CD14-positive monocyte (primary cell): ENCODE data around the gene GGA3. TPM values are rescaled to one million over a fixed set of nuclear protein-coding genes. Genes with fewer than 3 reads are reported as not detected.

Experiments used
- DNase-seq, 3 donors: peaks; one replicate each; pipeline ENCODE4 v3.0.0-alpha.2; 2011 to 2022
- H2AFZ ChIP-seq: 2 replicates; pipeline ENCODE4 v1.6.0; 2012; ENCODE audit warnings: mild to moderate bottlenecking, low read depth, low read length, inconsistent platforms; ENCODE audit not compliant: insufficient read depth, poor library complexity, severe bottlenecking
- H3K27ac ChIP-seq, 2 donors: 1 replicate in 1 of 2; 2 replicates in 1 of 2; pipeline ENCODE4 v1.5.1; 2012 to 2013; ENCODE audit warnings: low read length in 2 of 2, control low read depth in 1 of 2, inconsistent platforms in 1 of 2, low read depth in 1 of 2, mild to moderate bottlenecking in 1 of 2
- H3K27me3 ChIP-seq, 2 donors: one replicate each; pipeline versions ENCODE4 v1.6.0 to v1.6.1; 2011 to 2013; ENCODE audit warnings: low read length in 2 of 2; ENCODE audit not compliant: control insufficient read depth in 2 of 2, insufficient read depth in 2 of 2
- H3K36me3 ChIP-seq, 2 donors: replicated peaks in 1 of 2; 1 replicate in 1 of 2; 2 replicates in 1 of 2; pipeline versions ENCODE4 v1.5.1 to v1.6.1; 2012 to 2013; ENCODE audit warnings: low read length in 2 of 2, control low read depth in 1 of 2, inconsistent platforms in 1 of 2, mild to moderate bottlenecking in 1 of 2; ENCODE audit not compliant: insufficient read depth in 2 of 2, control insufficient read depth in 1 of 2
- H3K4me1 ChIP-seq, 2 donors: 1 replicate in 1 of 2; 2 replicates in 1 of 2; pipeline versions ENCODE4 v1.5.1 to v1.6.1; 2012 to 2013; ENCODE audit warnings: low read length in 2 of 2, control low read depth in 1 of 2, inconsistent platforms in 1 of 2, mild to moderate bottlenecking in 1 of 2, moderate library complexity in 1 of 2; ENCODE audit not compliant: insufficient read depth in 2 of 2, control insufficient read depth in 1 of 2
- H3K4me2 ChIP-seq: replicated peaks from 2 replicates; pipeline ENCODE3; 2012; ENCODE audit warnings: low read length, moderate library complexity, mild to moderate bottlenecking; ENCODE audit not compliant: poor library complexity, severe bottlenecking; ENCODE audit errors: extremely low read depth
- H3K4me3 ChIP-seq, 3 experiments: fragments of 200-600 bp in 1 of 3; sonication (generic) in 1 of 3; replicated peaks in 1 of 3; 1 replicate in 2 of 3; 2 replicates in 1 of 3; pipeline ENCODE4 v1.5.1; 2011 to 2013; ENCODE audit warnings: low read length in 3 of 3, mild to moderate bottlenecking in 3 of 3, control low read depth in 2 of 3, low read depth in 2 of 3, inconsistent platforms in 1 of 3, moderate library complexity in 1 of 3
- H3K79me2 ChIP-seq: 2 replicates; pipeline ENCODE4 v1.6.0; 2012; ENCODE audit warnings: mild to moderate bottlenecking, control low read depth, inconsistent platforms, low read length, moderate library complexity; ENCODE audit not compliant: insufficient read depth
- H3K9ac ChIP-seq: 2 replicates; pipeline ENCODE4 v1.6.0; 2017; ENCODE audit warnings: low read length, mild to moderate bottlenecking; ENCODE audit not compliant: insufficient read depth, poor library complexity, severe bottlenecking
- H3K9me3 ChIP-seq, 2 donors: replicated peaks in 1 of 2; 1 replicate in 1 of 2; 2 replicates in 1 of 2; pipeline versions ENCODE4 v1.5.1 to v1.6.1; 2012 to 2013; ENCODE audit warnings: low read length in 2 of 2, control low read depth in 1 of 2; ENCODE audit not compliant: control insufficient read depth in 1 of 2, insufficient read depth in 1 of 2
- H4K20me1 ChIP-seq: 2 replicates; pipeline ENCODE4 v1.6.0; 2012; ENCODE audit warnings: mild to moderate bottlenecking, low read length, control low read depth, moderate library complexity; ENCODE audit not compliant: insufficient read depth
- H3K27ac Mint-ChIP-seq, 7 donors: one replicate each; pipeline ENCODE4 v1.8.0; 2020; ENCODE audit warnings: mild to moderate bottlenecking in 7 of 7, mixed read lengths in 7 of 7, moderate library complexity in 6 of 7, inconsistent platforms in 2 of 7
- H3K27me3 Mint-ChIP-seq, 3 donors: one replicate each; pipeline ENCODE4 v1.8.0; 2021 to 2022; ENCODE audit warnings: low read depth in 3 of 3, mild to moderate bottlenecking in 3 of 3, mixed read lengths in 3 of 3, moderate library complexity in 3 of 3, inconsistent platforms in 1 of 3
- H3K36me3 Mint-ChIP-seq, 2 donors: one replicate each; pipeline ENCODE4 v1.8.0; 2020; ENCODE audit warnings: mixed read lengths in 2 of 2, inconsistent platforms in 1 of 2, mild to moderate bottlenecking in 1 of 2
- H3K4me1 Mint-ChIP-seq: one replicate; pipeline ENCODE4 v1.8.0; 2020; ENCODE audit warnings: mild to moderate bottlenecking, mixed read lengths
- H3K4me3 Mint-ChIP-seq, 2 donors: one replicate each; pipeline ENCODE4 v1.8.0; 2020; ENCODE audit warnings: mild to moderate bottlenecking in 2 of 2, mixed read lengths in 2 of 2, moderate library complexity in 1 of 2
- H3K9me3 Mint-ChIP-seq, 7 donors: one replicate each; pipeline ENCODE4 v1.8.0; 2020 to 2022; ENCODE audit warnings: mixed read lengths in 7 of 7, mild to moderate bottlenecking in 6 of 7, moderate library complexity in 6 of 7, inconsistent platforms in 2 of 7
- CTCF ChIP-seq: fragments of 200-600 bp; IDR thresholded peaks from one replicate; pipeline ENCODE4 v1.8.0; 2022; ENCODE audit warnings: antibody characterized with exemption, mild to moderate bottlenecking
- WGBS: methylation state at CpG from one replicate; pipeline ENCODE4 v1.1.5; 2013; ENCODE audit warnings: missing lambda C conversion rate; ENCODE audit not compliant: insufficient coverage; 5-methylcytosine and 5-hydroxymethylcytosine counted together
- intact Hi-C, 2 donors: fragments of 100-400 bp; cut with micrococcal nuclease; formaldehyde crosslinking; loops; one replicate each; pipeline versions ENCODE4 v1.15.0 to v1.15.1; 2023
- polyA plus RNA-seq, 3 donors: library from polyadenylated mRNA; depleted of rRNA in 1 of 3; unstranded in 2 of 3; stranded (reverse) in 1 of 3; fragments of 300-500 nt in 2 of 3; fragments of >200 nt in 1 of 3; fragmentation: Illumina TruSeq in 2 of 3; gene quantifications; 1 replicate in 2 of 3; 2 replicates in 1 of 3; pipeline ENCODE4 v1.2.3, GENCODE V29; 2012 to 2021

The GGA3 gene
- polyA plus RNA-seq, 3 donors = 4.3 to 162 (median 15.7) TPM

DNA sequence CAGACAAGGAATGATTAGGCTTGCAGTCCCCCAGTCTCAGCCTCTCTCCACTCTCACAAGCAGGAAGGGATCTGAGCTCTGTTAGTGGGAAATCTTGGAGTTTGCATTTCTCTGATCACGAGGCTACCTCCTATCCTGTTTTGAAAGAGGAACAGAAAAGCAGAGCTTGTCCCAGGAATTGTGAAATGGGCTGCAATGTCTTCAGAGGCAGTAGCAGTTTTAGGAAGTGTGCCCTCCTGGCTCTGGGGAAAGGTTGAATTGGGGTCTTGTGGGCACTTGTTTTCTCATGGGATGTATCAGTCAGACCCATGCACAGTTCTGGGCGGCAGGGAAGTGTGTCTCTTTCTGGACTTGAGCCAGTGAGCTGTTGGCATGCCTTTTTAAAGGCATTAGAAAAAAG, 33.1 kb downstream of the GGA3 start:
- Mint-ChIP-seq H3K27me3 (peaks cover 0 to 4% (median under 1%) of the 10 kb centered on the region in 3 donors), H3K4me3 (peak overlapping the region; percentile 67 to 85), H3K27ac (peak overlapping the region; percentile 85 to 94 (median 91)), H3K4me1 (peaks cover 38% of the 10 kb centered on the region), H3K36me3 (peaks cover 58 to 75% of the 10 kb centered on the region in 2 donors), H3K9me3 (no peaks in the 10 kb centered on the region)
- DNase-seq = peak; percentile 69 to 92 (median 90)
- intact Hi-C loops = no loop called here
- no peaks in the 10 kb centered on the region for H3K27me3 ChIP-seq
- H3K9me3 ChIP-seq = no peaks in the 10 kb centered on the region
- peak overlapping the region; percentile 50 for H3K9ac ChIP-seq
- H3K4me1 ChIP-seq = peaks cover 35 to 37% of the 10 kb centered on the region in 2 donors
- H4K20me1 ChIP-seq = no peaks in the 10 kb centered on the region
- peak overlapping the region; percentile 87 to 92 for H3K27ac ChIP-seq
- H2AFZ ChIP-seq = no peak overlapping the region
- H3K4me2 ChIP-seq = peak overlapping the region; percentile 80
- TF ChIP-seq CTCF = no peak
- peaks cover 54 to 60% of the 10 kb centered on the region in 2 donors for H3K36me3 ChIP-seq
- WGBS = 0% methylated on average over 1 of the region's 2 CpGs
- peak overlapping the region in 2 of 3 experiments; percentile 20 to 72 for H3K4me3 ChIP-seq
- peaks cover 21% of the 10 kb centered on the region for H3K79me2 ChIP-seq

DNA sequence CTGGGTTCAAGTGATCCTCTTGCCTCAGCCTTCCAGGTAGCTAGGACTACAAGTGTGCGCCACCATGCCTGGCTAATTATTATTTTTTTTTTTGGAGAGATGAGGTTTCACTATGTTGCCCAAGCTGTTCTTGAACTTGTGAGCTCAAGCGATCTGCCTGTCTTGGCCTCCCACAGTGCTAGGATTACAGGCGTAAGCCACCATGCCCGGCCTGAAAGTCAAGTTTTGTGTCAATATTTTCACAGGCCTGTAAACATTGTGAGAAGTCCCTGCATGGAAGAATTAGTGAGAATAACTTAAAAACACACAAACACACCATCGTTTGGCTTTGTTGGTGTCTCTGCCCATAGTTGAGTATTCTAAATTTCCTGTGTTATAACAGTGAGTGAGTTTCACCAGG, 33.7 kb downstream of the GGA3 start:
- Histone ChIP-seq H3K4me2 (peak overlapping the region; percentile 80), H3K27ac (peak overlapping the region; percentile 87 to 92), H2AFZ (no peak overlapping the region), H3K4me3 (peak overlapping the region in 1 of 3 experiments; percentile 72), H3K9me3 (no peaks in the 10 kb centered on the region), H4K20me1 (no peaks in the 10 kb centered on the region), H3K27me3 (no peaks in the 10 kb centered on the region), H3K4me1 (peaks cover 35 to 37% of the 10 kb centered on the region in 2 donors), H3K9ac (peak overlapping the region; percentile 50), H3K79me2 (peaks cover 21% of the 10 kb centered on the region), H3K36me3 (peaks cover 54 to 60% of the 10 kb centered on the region in 2 donors)
- H3K36me3 Mint-ChIP-seq = peaks cover 56 to 74% of the 10 kb centered on the region in 2 donors
- peak overlapping the region; percentile 67 to 85 for H3K4me3 Mint-ChIP-seq
- peak overlapping the region; percentile 85 to 94 (median 88) for H3K27ac Mint-ChIP-seq
- TF ChIP-seq CTCF = no peak
- intact Hi-C loops = no loop called here
- H3K27me3 Mint-ChIP-seq = peaks cover 0 to 4% (median 0%) of the 10 kb centered on the region in 3 donors
- WGBS = no CpG with 5 or more reads among the region's 5 CpGs
- H3K4me1 Mint-ChIP-seq = peaks cover 38% of the 10 kb centered on the region
- no peaks in the 10 kb centered on the region for H3K9me3 Mint-ChIP-seq
- DNase-seq = no peak
